HG02610 (cell line): ENCODE data around the gene ODAPH.
"Not testable (repeated sequence)": the region's sequence is repeated elsewhere in the genome, so short reads cannot be mapped to it uniquely, and the experiment has no call there.

ENCODE experiments used
- ATAC-seq: cut with Tn5 transposase; IDR thresholded peaks from one replicate; pipeline ENCODE4 v1.9.1; 2021; ENCODE audit warnings: mild to moderate bottlenecking, moderate library complexity; ENCODE audit not compliant: unreplicated experiment

ODAPH gene

DNA sequence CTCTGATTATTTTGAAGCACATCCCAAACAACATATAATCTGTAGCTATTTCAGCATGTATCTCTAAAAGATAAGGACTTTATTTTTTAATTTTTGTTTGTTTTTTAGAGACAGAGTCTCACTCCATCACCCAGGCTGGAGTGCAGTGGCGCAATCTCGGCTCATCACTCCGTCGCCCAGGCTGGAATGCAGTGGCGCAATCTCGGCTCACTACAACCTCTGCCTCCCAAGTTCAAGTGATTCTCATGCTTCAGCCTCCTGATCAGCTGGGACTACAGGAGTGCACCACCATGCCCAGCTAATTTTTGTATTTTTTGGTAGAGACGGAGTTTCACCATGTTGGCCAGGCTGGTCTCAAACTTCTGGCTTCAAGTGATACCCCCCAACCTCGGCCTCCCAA, 11.6 kb upstream of the ODAPH start:
- not testable (repeated sequence) for ATAC-seq

GRCh38 chr4:75544870-75545269, 11.0 kb upstream of the ODAPH start:
- ATAC-seq: no peak

- ATAC-seq: no peak
Measured at GRCh38 chr4:75545526-75545925, 10.3 kb upstream of the ODAPH start.

- ATAC-seq: no peak
Measured at GRCh38 chr4:75547647-75548387, 8.0 kb upstream of the ODAPH start.

DNA sequence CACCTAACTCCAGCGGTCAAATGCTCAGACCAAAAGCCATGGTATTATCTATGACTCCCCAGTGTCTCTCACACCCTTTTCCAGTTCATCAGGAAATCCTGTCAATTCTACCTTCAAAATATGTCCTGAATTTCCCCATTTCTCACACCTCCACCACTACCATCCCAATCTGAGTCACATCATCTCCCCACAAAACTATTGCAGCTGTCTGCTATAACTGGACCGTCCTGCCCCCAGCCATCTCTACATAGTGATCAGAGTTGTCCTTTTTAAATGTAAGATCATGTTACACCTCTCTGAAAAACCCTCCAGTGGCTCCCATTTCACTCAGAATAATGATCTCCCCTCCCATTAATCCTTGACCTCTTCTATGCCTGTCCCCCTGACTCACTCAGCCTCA, 6.8 kb upstream of the ODAPH start:
- no peak for ATAC-seq

GRCh38 chr4:75552452-75552851, 3.4 kb upstream of the ODAPH start:
- no peak for ATAC-seq

- ATAC-seq: no peak
Measured at GRCh38 chr4:75557696-75558095, 1.8 kb downstream of the ODAPH start.

DNA sequence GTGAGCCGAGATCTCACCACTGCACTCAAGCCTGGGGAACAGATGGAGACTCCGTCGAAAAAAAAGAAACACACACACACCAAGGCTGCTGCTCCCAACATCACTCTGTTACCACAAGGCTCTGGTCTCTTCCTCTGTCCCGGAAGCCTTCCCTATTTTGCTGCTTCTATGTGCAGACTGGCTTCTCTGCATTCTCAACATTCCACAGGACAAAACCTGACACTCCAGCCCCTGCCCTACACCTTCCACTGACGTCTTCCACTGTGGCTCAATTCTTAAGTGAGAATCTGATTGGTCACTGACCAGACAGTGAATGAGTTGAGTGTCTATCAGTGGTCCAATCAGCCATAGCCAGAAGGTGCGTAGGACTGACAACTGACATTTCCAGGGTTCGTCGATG, 5.9 kb downstream of the ODAPH start:
- ATAC-seq: no peak

DNA sequence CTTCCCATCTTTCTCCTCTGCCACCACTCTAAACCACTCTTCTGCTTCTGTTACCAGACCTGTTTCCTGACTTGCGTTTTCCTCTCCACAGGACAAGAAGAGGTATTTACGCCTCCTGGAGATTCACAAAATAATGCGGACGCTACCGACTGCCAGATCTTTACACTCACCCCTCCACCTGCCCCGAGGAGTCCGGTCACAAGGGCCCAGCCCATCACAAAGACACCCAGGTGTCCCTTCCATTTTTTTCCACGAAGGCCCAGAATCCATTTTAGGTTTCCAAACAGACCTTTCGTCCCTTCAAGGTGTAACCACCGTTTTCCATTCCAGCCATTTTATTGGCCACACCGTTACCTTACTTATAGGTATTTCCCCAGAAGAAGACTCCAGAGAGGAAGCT, 8.2 kb downstream of the ODAPH start:
- no peak for ATAC-seq

GRCh38 chr4:75565481-75565880, 9.6 kb downstream of the ODAPH start:
- no peak for ATAC-seq

DNA sequence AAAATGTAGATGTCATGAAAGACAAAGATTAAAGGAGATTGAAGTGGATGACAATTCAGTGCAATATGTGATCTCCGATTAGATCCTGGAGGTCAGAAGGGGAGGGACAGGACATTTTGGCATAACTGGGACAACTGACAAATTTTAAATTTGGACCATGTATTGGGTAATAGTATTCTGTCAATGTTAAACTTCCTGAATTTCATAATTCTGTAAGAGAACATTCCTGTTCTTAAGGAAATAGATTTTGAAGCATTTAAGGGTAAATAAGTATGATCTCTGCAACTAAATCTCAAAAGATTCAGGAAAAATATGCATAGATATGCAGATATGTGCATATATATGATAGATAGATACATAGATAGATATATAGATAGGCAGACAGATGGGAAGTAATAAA, 11.0 kb downstream of the ODAPH start:
- no peak for ATAC-seq

GRCh38 chr4:75567725-75568124, 11.9 kb downstream of the ODAPH start:
- ATAC-seq: no peak

GRCh38 chr4:75584067-75584466, 28.2 kb downstream of the ODAPH start:
- no peak for ATAC-seq

GRCh38 chr4:75593393-75593792, 37.5 kb downstream of the ODAPH start:
- ATAC-seq: no peak

- no peak for ATAC-seq
Measured at GRCh38 chr4:75596061-75596460, 40.2 kb downstream of the ODAPH start.

GRCh38 chr4:75598390-75598789, 42.5 kb downstream of the ODAPH start:
- no peak for ATAC-seq

GRCh38 chr4:75599647-75600046, 43.8 kb downstream of the ODAPH start:
- ATAC-seq: no peak

DNA sequence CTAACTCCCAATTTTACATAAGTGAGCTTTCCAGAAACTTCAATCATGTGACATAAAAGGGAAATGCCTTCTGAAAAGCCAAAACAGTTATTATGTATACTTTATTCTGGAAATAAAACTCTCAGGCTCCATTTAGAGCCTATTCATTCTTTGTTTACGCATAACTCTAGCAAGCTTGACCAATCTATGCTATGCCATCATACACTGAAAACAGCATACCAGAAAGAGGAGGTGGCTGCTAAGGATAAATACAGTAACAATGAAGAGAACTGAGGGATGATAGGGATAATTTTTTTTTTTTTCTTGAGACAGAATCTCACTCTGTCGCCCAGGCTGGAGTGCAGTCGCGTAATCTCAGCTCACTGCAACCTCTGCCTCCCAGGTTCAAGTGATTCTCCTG, 50.1 kb downstream of the ODAPH start:
- ATAC-seq: no peak

DNA sequence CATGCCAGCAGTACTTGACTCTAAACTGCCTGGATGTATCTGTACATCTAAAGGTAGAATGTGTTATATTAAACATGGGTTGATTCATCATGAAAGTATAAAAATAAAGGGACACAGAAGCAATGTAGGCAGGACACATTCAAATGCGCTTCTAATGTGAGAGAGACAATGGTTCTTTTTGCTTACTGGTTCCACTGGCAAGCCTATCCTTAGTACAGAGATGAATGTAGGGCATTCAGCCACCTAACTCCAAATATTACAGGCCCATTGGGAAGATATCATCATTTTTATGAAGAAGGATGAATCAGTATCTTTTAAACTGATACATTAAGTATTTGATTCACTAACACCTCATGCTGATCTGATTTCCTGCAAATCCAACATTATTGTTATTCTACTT, 56.4 kb downstream of the ODAPH start:
- ATAC-seq: no peak
